ENCODE data around the gene DAP.
"Not testable (repeated sequence)": the region's sequence is repeated elsewhere in the genome, so short reads cannot be mapped to it uniquely, and the experiment has no call there.

The DAP gene

DNA sequence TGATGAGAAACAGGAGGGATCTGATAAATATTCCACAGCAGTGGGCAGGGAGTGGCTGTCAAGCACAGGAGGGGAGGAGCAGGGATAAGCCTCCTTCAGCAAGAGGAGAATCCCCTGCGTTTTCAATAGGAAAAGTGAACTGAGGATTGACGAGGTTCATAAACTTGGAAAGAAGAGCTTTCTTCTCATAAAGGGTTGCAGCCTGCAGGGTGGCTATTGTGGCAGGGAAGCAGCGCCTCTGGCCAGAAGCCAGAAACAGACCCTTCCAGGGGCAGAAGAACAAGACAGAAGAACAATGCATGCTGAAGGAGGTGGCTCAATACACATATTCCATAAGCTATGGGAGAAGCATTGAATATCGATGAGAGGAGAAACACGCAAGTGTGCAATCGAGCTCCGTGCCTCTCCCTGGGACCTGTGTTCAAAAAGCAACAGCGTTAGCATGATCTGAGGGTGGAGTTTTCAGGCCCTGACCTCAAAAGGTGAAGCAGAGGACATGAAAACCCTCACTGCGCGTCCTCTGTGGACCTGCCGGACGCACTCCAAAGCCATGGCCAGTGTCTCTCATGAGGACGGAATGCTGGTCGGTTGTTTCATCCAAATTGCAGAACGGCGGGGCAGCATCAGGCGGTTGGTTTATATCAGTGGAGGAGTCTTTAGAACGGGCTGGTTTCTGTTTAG, 129.6 kb downstream of the DAP start:
- no peak for DNase-seq (ENCODE audit: low spot score)

DNA sequence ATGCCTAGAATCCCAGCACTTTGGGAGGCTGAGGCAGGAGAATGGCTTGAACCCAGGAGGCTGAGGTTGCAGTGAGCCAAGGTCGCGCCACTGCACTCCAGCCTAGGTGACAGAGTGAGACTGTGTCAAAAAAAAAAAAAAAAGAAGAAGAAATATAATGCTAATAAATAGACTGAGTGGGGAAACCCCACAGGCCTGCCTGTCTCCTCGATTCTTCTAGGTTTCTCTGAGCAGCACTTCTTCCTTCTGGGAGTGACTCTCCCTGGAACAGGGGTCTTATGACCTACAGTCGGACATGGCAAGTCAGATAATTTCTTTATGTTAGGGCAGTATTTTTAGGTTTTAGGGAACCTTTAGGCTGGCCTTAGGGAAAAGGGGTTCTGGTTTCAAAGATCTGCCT, 130.3 kb downstream of the DAP start:
- DNase-seq (ENCODE audit: low spot score), result not testable (repeated sequence)

DNA sequence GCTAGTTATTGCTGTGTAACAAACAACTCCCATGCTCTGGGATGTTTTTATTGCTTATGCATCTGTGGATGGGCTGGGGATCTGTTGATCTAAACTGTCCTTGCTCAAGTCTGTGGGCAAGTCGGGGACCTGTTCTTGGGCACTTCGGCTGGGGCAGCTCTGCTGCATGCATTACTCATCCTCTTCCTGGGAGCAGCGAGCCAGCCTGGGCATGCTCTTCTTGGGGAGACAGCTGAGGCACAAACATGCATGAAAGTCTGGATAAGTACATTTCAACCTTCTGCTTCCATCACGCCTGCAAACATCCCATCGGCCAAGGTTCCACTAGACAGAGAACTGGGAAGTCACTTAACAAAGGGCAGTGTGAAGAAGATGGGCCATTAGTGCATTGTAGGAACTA, 130.9 kb downstream of the DAP start:
- DNase-seq (ENCODE audit: low spot score), result no peak

DNA sequence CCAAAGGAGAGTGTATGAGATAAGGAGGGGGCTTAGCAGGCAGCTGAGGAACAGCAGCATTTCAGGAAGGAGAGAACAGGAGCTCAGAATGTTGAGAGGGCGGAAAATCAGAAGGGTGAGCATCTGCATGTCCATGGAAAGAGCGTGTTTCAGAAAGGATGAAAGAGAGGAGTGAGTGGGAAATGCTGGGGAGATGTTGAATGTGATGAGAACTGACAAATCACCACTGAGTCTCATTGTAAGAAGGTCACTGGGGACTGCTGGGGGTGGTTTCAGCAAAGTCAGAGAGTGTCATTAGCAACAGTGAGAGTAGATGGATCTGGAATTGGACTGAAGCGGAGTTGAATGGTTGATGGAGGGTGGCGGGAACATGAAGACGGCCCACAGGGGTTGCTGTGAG, 131.4 kb downstream of the DAP start:
- no peak for DNase-seq (ENCODE audit: low spot score)
